Spleen (tissue), 11 donors: ENCODE measurements around the gene ZNF254. TPM values are rescaled to one million over a fixed set of nuclear protein-coding genes. Genes with fewer than 3 reads are reported as not detected.
"Not testable (repeated sequence)": the region's sequence is repeated elsewhere in the genome, so short reads cannot be mapped to it uniquely, and the experiment has no call there.

Source experiments
- DNase-seq: peaks from one replicate; pipeline ENCODE4 v3.0.0-alpha.2; 2020
- H3K27ac ChIP-seq, 8 donors: fragments of 200-600 bp; sonication (generic) in 7 of 8; 1 replicate in 4 of 8; 2 replicates in 4 of 8; pipeline versions ENCODE4 v1.5.0 to v1.8.0; 2016 to 2021; ENCODE audit warnings: inconsistent platforms in 4 of 8, mild to moderate bottlenecking in 4 of 8, moderate library complexity in 1 of 8
- H3K27me3 ChIP-seq, 7 donors: fragments of 200-600 bp; sonication (generic) in 6 of 7; replicated peaks in 1 of 7; 1 replicate in 4 of 7; 2 replicates in 3 of 7; pipeline versions ENCODE4 v1.5.0 to v1.8.0; 2016 to 2021; ENCODE audit warnings: inconsistent platforms in 3 of 7, mild to moderate bottlenecking in 1 of 7
- H3K36me3 ChIP-seq, 6 donors: fragments of 200-600 bp; sonication (generic) in 5 of 6; 1 replicate in 4 of 6; 2 replicates in 2 of 6; pipeline versions ENCODE4 v1.5.0 to v1.8.0; 2016 to 2021; ENCODE audit warnings: inconsistent platforms in 2 of 6
- H3K4me1 ChIP-seq, 6 donors: fragments of 200-600 bp; sonication (generic) in 5 of 6; 1 replicate in 3 of 6; 2 replicates in 3 of 6; pipeline versions ENCODE4 v1.5.0 to v1.8.0; 2016 to 2021; ENCODE audit warnings: inconsistent platforms in 3 of 6
- H3K4me3 ChIP-seq, 8 donors: fragments of 200-600 bp; sonication (generic) in 7 of 8; 1 replicate in 4 of 8; 2 replicates in 4 of 8; pipeline versions ENCODE4 v1.5.0 to v1.8.0; 2016 to 2021; ENCODE audit warnings: inconsistent platforms in 4 of 8, mild to moderate bottlenecking in 4 of 8, moderate library complexity in 2 of 8
- H3K9me3 ChIP-seq, 8 donors: fragments of 200-600 bp; sonication (generic) in 7 of 8; 1 replicate in 4 of 8; 2 replicates in 4 of 8; pipeline versions ENCODE4 v1.5.0 to v1.8.0; 2016 to 2021; ENCODE audit warnings: inconsistent platforms in 4 of 8
- CTCF ChIP-seq, 11 experiments: fragments of 200-600 bp in 7 of 11; fragments of 450-650 bp in 4 of 11; sonication (generic) in 4 of 11; IDR thresholded peaks in 8 of 11; conservative IDR thresholded peaks in 3 of 11; 1 replicate in 7 of 11; 2 replicates in 4 of 11; pipeline versions ENCODE4 v1.4.0 to v1.8.0; 2016 to 2021; ENCODE audit warnings: antibody characterized with exemption in 11 of 11, inconsistent platforms in 4 of 11, mild to moderate bottlenecking in 1 of 11
- POLR2A ChIP-seq, 3 donors: fragments of 450-650 bp; IDR thresholded peaks; one replicate each; pipeline ENCODE4 v1.5.1; 2017; ENCODE audit warnings: antibody characterized with exemption in 3 of 3, mild to moderate bottlenecking in 1 of 3
- POLR2AphosphoS5 ChIP-seq, 3 donors: sonication (generic); formaldehyde crosslinking; IDR thresholded peaks; one replicate each; pipeline ENCODE4 v1.5.1; 2017; ENCODE audit warnings: antibody characterized with exemption in 3 of 3
- WGBS, 5 donors: extraction: QIAGEN DNeasy Blood & Tissue Kit in 3 of 5; methylation state at CpG; one replicate each; pipeline versions ENCODE4 v1.1.5 to v1.1.7; 2013 to 2018; 5-methylcytosine and 5-hydroxymethylcytosine counted together
- intact Hi-C: fragments of 100-400 bp; cut with DNase I; formaldehyde crosslinking; loops from one replicate; pipeline ENCODE4 v1.15.0; 2023; ENCODE audit warnings: low total_unique reads
- polyA plus RNA-seq, 3 donors: library from polyadenylated mRNA; stranded (reverse); fragments of 200-250 nt; gene quantifications; one replicate each; pipeline ENCODE4 v1.2.1, GENCODE V29; 2013
- total RNA-seq, 7 donors: library from RNA; depleted of rRNA in 3 of 7; stranded (reverse); fragments of >200 nt in 3 of 7; fragmentation: NEBNext Ultra II Directional in 4 of 7; extraction: Animal tissue kit (Norgen Biotek cat#: 25700) in 4 of 7; gene quantifications; one replicate each; pipeline versions ENCODE4 v1.1.0 to v1.2.1, GENCODE V29; 2016 to 2021
- donor health status: healthy with polysubstance abuse.
- donor health status: DM: no; HTN: no; CAD: no; lungs with moderate emphysema.
- donor health status: DM: no; HTN: no; CAD: no.
- donor health status: Bipolar disorder and iron deficiency.
- donor health status: healthy.
- donor health status: DM: no; HTN: no; CAD: no.
- donor health status: DM: yes; HTN: yes; CAD: no.

The ZNF254 gene
- total and polyA plus RNA-seq, 10 donors, result 5.6 to 35.6 (median 25.3) TPM

GRCh38 chr19:24071078-24071477 lies 15.9 kb upstream of the ZNF254 start:
- TF ChIP-seq POLR2A (IDR thresholded peaks at IDR 0.05), result no peak
- TF ChIP-seq CTCF (IDR thresholded peaks at IDR 0.05 in 8 of 11, conservative IDR thresholded peaks at IDR 0.05 in 3 of 11), result no peak
- TF ChIP-seq POLR2AphosphoS5 (IDR thresholded peaks at IDR 0.05), result no peak
- intact Hi-C loops, result no loop called here
- WGBS, 5 donors, result 79 to 97% (median 87%) methylated on average over 2 of the region's 2 CpGs
- no peak for DNase-seq
- Histone ChIP-seq H3K36me3 (peaks cover 0 to 90% (median 19%) of the 10 kb centered on the region in 6 donors), H3K9me3 (peaks cover 0 to 8% (median 0%) of the 10 kb centered on the region in 8 donors), H3K4me1 (no peaks in the 10 kb centered on the region), H3K4me3 (no peak overlapping the region), H3K27me3 (no peaks in the 10 kb centered on the region), H3K27ac (peak overlapping the region in 3 of 8 donors; percentile 34 to 57 (median 37))

- H3K27me3 ChIP-seq, result no peaks in the 10 kb centered on the region
- no peak overlapping the region for H3K4me3 ChIP-seq
- TF ChIP-seq POLR2AphosphoS5 (IDR thresholded peaks at IDR 0.05), result no peak
- peaks cover 0 to 87% (median 12%) of the 10 kb centered on the region in 6 donors for H3K36me3 ChIP-seq
- intact Hi-C loops, result no loop called here
- DNase-seq, result no peak
- no peaks in the 10 kb centered on the region for H3K4me1 ChIP-seq
- no peak overlapping the region for H3K27ac ChIP-seq
- peaks cover 0 to 8% (median 0%) of the 10 kb centered on the region in 8 donors for H3K9me3 ChIP-seq
Observed at GRCh38 chr19:24072720-24073119, 14.3 kb upstream of the ZNF254 start.

GRCh38 chr19:24073807-24074206 lies 13.2 kb upstream of the ZNF254 start:
- Histone ChIP-seq H3K4me1 (no peaks in the 10 kb centered on the region), H3K27ac (peak overlapping the region in 6 of 8 donors; percentile 42 to 79 (median 62)), H3K4me3 (no peak overlapping the region), H3K36me3 (peaks cover 0 to 76% (median 10%) of the 10 kb centered on the region in 6 donors), H3K9me3 (peaks cover 0 to 8% (median 0%) of the 10 kb centered on the region in 8 donors), H3K27me3 (no peaks in the 10 kb centered on the region)
- TF ChIP-seq POLR2A (IDR thresholded peaks at IDR 0.05), result no peak
- no peak for TF ChIP-seq POLR2AphosphoS5 (IDR thresholded peaks at IDR 0.05)
- TF ChIP-seq CTCF (IDR thresholded peaks at IDR 0.05 in 8 of 11, conservative IDR thresholded peaks at IDR 0.05 in 3 of 11), result no peak
- intact Hi-C loops, result no loop called here
- no peak for DNase-seq

DNA sequence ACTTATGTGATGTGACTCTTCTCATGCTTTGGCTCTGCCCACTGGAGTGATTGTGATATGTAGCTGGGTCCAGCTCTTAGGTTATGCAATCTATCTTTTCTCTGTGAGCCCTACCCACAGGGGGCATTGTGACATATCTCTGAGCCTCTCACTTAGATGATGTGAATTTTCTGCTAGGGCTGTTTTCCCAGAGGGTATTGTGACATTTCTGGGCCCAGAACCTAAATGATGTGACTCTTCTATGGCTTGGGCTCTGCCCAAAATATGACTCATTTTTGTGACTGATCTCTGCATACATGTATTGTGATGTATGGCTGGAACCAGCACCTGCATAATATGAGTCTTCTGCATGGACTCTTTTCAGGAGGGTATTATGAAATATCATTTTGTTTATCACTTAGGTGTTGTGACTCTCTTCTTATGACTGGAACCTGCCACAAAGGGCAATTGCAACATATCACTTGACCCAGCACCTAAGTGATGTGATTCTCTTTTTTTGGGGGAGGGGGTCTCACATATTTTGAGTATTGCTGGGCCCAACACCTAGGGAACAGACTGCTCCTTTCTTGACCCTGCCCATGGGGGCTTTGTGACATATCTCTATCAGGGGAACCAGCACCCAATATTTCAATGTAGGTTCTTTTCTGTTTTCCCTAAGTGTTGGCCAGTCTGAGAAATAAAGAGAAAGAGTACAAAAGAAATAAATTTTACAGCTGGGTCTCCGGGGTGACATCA lies 12.1 kb upstream of the ZNF254 start:
- peak overlapping the region in 4 of 8 donors; percentile 55 to 79 (median 72) for H3K27ac ChIP-seq
- intact Hi-C loops, result no loop called here

GRCh38 chr19:24075530-24075929 lies 11.5 kb upstream of the ZNF254 start:
- WGBS, 5 donors, result 88 to 94% (median 91%) methylated on average over 4 of the region's 4 CpGs

More for the DNA sequence above, 12.1 kb upstream of the ZNF254 start:
- H3K4me1 ChIP-seq, result no peaks in the 10 kb centered on the region
- H3K4me3 ChIP-seq, result no peak overlapping the region
- H3K9me3 ChIP-seq, result peaks cover 0 to 8% (median 0%) of the 10 kb centered on the region in 8 donors
- peaks cover 0 to 75% (median 10%) of the 10 kb centered on the region in 6 donors for H3K36me3 ChIP-seq
- DNase-seq, result no peak
- TF ChIP-seq POLR2AphosphoS5 (IDR thresholded peaks at IDR 0.05) (no peak), POLR2A (IDR thresholded peaks at IDR 0.05) (no peak), CTCF (IDR thresholded peaks at IDR 0.05 in 8 of 11, conservative IDR thresholded peaks at IDR 0.05 in 3 of 11) (no peak)
- no peaks in the 10 kb centered on the region for H3K27me3 ChIP-seq
- 94 to 100% (median 97%) methylated on average over 1 of the region's 1 CpG for WGBS, 5 donors

More at GRCh38 chr19:24075530-24075929, 11.5 kb upstream of the ZNF254 start:
- H3K36me3 ChIP-seq, result peaks cover 0 to 69% (median 10%) of the 10 kb centered on the region in 6 donors
- DNase-seq, H3K27me3 ChIP-seq, H3K9me3 ChIP-seq, H3K4me3 ChIP-seq, H3K4me1 ChIP-seq, intact Hi-C loops: not testable (repeated sequence)
- peak overlapping the region in 4 of 8 donors; percentile 55 to 79 (median 72) for H3K27ac ChIP-seq
